ENCODE results near the gene ADAMTS7.
"Not testable (repeated sequence)": the region's sequence is repeated elsewhere in the genome, so short reads cannot be mapped to it uniquely, and the experiment has no call there.

GRCh38 chr15:78756781-78757635, 54.3 kb downstream of the ADAMTS7 start:
- not testable (repeated sequence) for TF ChIP-seq CTCF (IDR thresholded peaks at IDR 0.05 in 4 of 5, conservative IDR thresholded peaks at IDR 0.05 in 1 of 5); POLR2A (IDR thresholded peaks at IDR 0.05)
